Muscle layer of colon (tissue), 2 donors: Measurements from ENCODE around the gene KRTAP10-8.
"Not testable (repeated sequence)": the region's sequence is repeated elsewhere in the genome, so short reads cannot be mapped to it uniquely, and the experiment has no call there.

Experiments used
- H3K27ac ChIP-seq: one replicate; pipeline ENCODE4 v1.7.0; 2013; ENCODE audit warnings: low read depth, mild to moderate bottlenecking, low read length, moderate library complexity
- H3K27me3 ChIP-seq, 2 donors: one replicate each; pipeline ENCODE4 v1.7.0; 2013; ENCODE audit warnings: low read length in 2 of 2, mild to moderate bottlenecking in 2 of 2; ENCODE audit not compliant: insufficient read depth in 2 of 2, control insufficient read depth in 1 of 2
- H3K36me3 ChIP-seq: one replicate; pipeline ENCODE4 v1.7.0; 2013; ENCODE audit warnings: mild to moderate bottlenecking, low read length; ENCODE audit not compliant: insufficient read depth
- H3K4me1 ChIP-seq: one replicate; pipeline ENCODE4 v1.7.0; 2013; ENCODE audit warnings: mild to moderate bottlenecking, low read length; ENCODE audit not compliant: insufficient read depth
- H3K4me3 ChIP-seq, 2 donors: one replicate each; pipeline ENCODE4 v1.7.0; 2013; ENCODE audit warnings: low read length in 2 of 2, low read depth in 1 of 2, mild to moderate bottlenecking in 1 of 2, moderate library complexity in 1 of 2
- H3K9ac ChIP-seq: one replicate; pipeline ENCODE4 v1.7.0; 2013; ENCODE audit warnings: low read length
- H3K9me3 ChIP-seq: one replicate; pipeline ENCODE4 v1.7.0; 2013; ENCODE audit warnings: mild to moderate bottlenecking, low read length
- donor health status: abdominal sarcoma.
- donor health status: Adenocarcinoma of cecum.

KRTAP10-8 gene

GRCh38 chr21:44643741-44644310, 31.9 kb downstream of the KRTAP10-8 start:
- Histone ChIP-seq H3K27me3 (peaks cover 0 to 7% of the 10 kb centered on the region in 2 donors), H3K9ac (no peak overlapping the region), H3K27ac (no peak overlapping the region), H3K4me1 (no peaks in the 10 kb centered on the region), H3K36me3 (no peaks in the 10 kb centered on the region), H3K9me3 (peaks cover 9% of the 10 kb centered on the region), H3K4me3 (no peak overlapping the region)

- no peak overlapping the region for H3K27ac ChIP-seq
- no peaks in the 10 kb centered on the region for H3K36me3 ChIP-seq
- no peak overlapping the region for H3K9ac ChIP-seq
- no peaks in the 10 kb centered on the region for H3K4me1 ChIP-seq
- peaks cover 9% of the 10 kb centered on the region for H3K9me3 ChIP-seq
- H3K27me3 ChIP-seq, result peaks cover 0 to 7% of the 10 kb centered on the region in 2 donors
- no peak overlapping the region for H3K4me3 ChIP-seq
These were observed 33.0 kb downstream of the KRTAP10-8 start for GRCh38 chr21:44644878-44645277.

- not testable (repeated sequence) for H3K36me3 ChIP-seq, H3K9ac ChIP-seq, H3K4me1 ChIP-seq, H3K4me3 ChIP-seq, H3K9me3 ChIP-seq, H3K27ac ChIP-seq, H3K27me3 ChIP-seq
These were observed 34.7 kb downstream of the KRTAP10-8 start, which contains the start of gene KRTAP10-11 for GRCh38 chr21:44646366-44647221. Gene KRTAP10-11, plus strand, starts transcription at chr21:44646414. Its CDS starts 45 bp downstream, at chr21:44646459.

GRCh38 chr21:44647222-44647552, 35.3 kb downstream of the KRTAP10-8 start:
- no peak overlapping the region for H3K27ac ChIP-seq
- no peaks in the 10 kb centered on the region for H3K36me3 ChIP-seq
- no peak overlapping the region for H3K9ac ChIP-seq
- no peaks in the 10 kb centered on the region for H3K4me1 ChIP-seq
- H3K4me3 ChIP-seq, result no peak overlapping the region
- H3K9me3 ChIP-seq, result peaks cover 9% of the 10 kb centered on the region
- peaks cover 0 to 7% of the 10 kb centered on the region in 2 donors for H3K27me3 ChIP-seq

DNA sequence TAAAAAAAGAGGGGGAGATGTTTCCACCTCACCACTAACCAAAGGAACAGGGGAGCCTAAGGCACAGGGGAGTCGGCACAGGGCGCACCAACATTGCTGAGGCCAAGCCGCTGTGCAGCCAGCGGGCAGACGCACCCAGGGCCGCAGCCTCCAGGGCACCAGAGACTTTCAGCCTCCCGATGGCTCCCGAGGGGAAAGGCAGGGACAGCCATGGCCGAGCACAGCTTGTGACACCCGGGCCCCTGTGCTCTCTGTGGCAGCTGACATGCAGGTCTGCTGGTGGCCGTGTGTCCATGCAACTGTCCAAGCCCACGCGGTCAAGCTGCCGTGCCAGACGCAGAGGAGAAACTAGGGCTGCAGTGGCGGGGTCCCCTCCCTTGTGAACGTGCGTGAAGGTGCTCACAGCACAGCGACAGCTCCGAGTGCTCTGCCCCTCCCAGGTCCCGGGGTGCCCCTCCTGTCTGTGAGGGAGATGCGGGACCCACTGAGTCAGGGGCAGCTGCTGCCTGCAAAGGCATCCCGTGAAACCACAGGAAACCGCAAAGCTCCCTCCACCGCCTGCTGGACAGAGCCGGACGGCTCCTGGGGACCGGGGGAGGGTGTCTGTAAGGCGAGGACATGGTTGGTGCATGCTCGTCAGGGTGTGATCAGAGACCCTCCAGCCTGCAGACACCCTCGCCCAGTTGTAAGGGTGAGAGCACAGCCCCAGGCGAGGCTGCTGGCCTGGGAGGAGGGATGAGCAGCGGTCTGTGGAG, 36.9 kb downstream of the KRTAP10-8 start:
- Histone ChIP-seq H3K9me3 (peaks cover 9% of the 10 kb centered on the region), H3K36me3 (no peaks in the 10 kb centered on the region), H3K27ac (no peak overlapping the region), H3K27me3 (peaks cover 0 to 7% of the 10 kb centered on the region in 2 donors), H3K4me3 (no peak overlapping the region), H3K4me1 (no peaks in the 10 kb centered on the region), H3K9ac (no peak overlapping the region)

DNA sequence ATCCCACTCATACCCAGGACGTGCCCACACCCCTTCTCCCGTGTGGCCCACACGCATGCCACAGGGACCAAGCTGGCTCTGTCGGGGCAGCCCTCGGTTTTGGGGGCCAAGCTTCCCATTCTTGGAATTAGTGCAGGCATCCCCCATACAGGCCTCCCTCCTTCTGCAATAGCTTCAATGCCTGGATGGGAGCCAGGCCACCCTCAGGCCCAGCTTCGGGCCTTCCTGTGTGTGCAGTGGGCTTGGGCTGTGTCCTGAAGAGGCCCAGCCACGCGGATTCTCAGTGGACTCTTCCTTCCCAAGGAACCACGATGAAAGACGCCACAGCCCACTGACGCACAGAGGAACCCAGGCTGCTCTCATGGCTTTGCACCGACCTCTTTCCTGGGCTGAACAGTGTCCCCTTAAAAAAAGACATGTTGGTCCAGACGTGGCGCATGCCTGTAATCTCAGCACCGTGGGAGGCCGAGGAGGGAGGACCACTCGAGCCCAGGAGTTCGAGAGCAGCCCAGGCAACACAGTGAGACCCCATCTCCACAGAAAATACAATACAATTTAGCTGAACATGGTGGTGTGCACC, 37.7 kb downstream of the KRTAP10-8 start:
- H3K27me3 ChIP-seq, result peaks cover 0 to 12% of the 10 kb centered on the region in 2 donors
- H3K27ac ChIP-seq, result no peak overlapping the region
- H3K4me3 ChIP-seq, result no peak overlapping the region
- peaks cover 8% of the 10 kb centered on the region for H3K9me3 ChIP-seq
- H3K36me3 ChIP-seq, result no peaks in the 10 kb centered on the region
- H3K9ac ChIP-seq, result no peak overlapping the region
- H3K4me1 ChIP-seq, result no peaks in the 10 kb centered on the region

- Histone ChIP-seq H3K27ac (no peak overlapping the region), H3K4me3 (no peak overlapping the region), H3K9ac (no peak overlapping the region), H3K27me3 (peaks cover 0 to 12% of the 10 kb centered on the region in 2 donors), H3K36me3 (no peaks in the 10 kb centered on the region), H3K9me3 (peaks cover under 1% of the 10 kb centered on the region), H3K4me1 (no peaks in the 10 kb centered on the region)
These were observed 38.5 kb downstream of the KRTAP10-8 start for GRCh38 chr21:44650265-44650972.

GRCh38 chr21:44650973-44651675, 39.2 kb downstream of the KRTAP10-8 start:
- Histone ChIP-seq H3K4me3 (no peak overlapping the region), H3K27ac (no peak overlapping the region), H3K27me3 (peaks cover 0 to 12% of the 10 kb centered on the region in 2 donors), H3K4me1 (no peaks in the 10 kb centered on the region), H3K9ac (no peak overlapping the region), H3K9me3 (no peaks in the 10 kb centered on the region), H3K36me3 (no peaks in the 10 kb centered on the region)

DNA sequence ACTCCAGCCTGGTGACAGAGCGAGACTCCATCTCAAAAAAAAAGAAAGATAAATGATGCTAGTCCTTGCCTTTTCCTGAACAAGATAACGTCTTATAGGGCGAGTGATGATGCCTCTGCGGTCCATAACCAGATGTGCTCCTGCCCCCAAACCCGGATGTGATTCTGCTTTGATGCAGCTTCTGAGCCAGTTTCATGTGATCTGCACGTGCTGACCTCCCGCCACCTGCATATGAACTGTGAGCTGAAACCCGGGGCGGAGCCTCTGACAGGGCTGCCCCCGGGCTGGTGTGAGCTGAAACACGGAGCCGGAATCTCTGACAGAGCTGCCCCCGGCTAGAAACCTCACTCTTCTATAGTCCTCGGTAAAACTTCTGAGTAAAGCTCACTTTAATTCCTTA, 41.2 kb downstream of the KRTAP10-8 start:
- Histone ChIP-seq H3K27ac (no peak overlapping the region), H3K36me3 (no peaks in the 10 kb centered on the region), H3K4me1 (no peaks in the 10 kb centered on the region), H3K27me3 (peaks cover 0 to 5% of the 10 kb centered on the region in 2 donors), H3K9me3 (peaks cover under 1% of the 10 kb centered on the region), H3K9ac (no peak overlapping the region), H3K4me3 (no peak overlapping the region)

- Histone ChIP-seq H3K4me1 (no peaks in the 10 kb centered on the region), H3K4me3 (no peak overlapping the region), H3K27me3 (peaks cover 0 to 5% of the 10 kb centered on the region in 2 donors), H3K9me3 (peaks cover 3% of the 10 kb centered on the region), H3K9ac (no peak overlapping the region), H3K27ac (no peak overlapping the region), H3K36me3 (no peaks in the 10 kb centered on the region)
These were observed 42.0 kb downstream of the KRTAP10-8 start for GRCh38 chr21:44653656-44654575.
